ENCODE data around the gene SGCD. TPM values are rescaled to one million over a fixed set of nuclear protein-coding genes. Genes with fewer than 3 reads are reported as not detected.

The SGCD gene
- total and polyA plus RNA-seq, 2 experiments from 2014 or later = 0.77 to 1.3 TPM

- TF ChIP-seq CTCF (IDR thresholded peaks at IDR 0.05; ENCODE audit: low read depth, low read length) = no peak
- Histone ChIP-seq H3K27ac (no peak overlapping the region), H3K4me3 (no peak overlapping the region), H3K9me3 (ENCODE audit: low read depth) (no peaks in the 10 kb centered on the region), H3K36me3 (no peaks in the 10 kb centered on the region), H3K4me1 (ENCODE audit: low read depth) (peaks cover 21% of the 10 kb centered on the region), H3K27me3 (no peaks in the 10 kb centered on the region)
- DNase-seq (ENCODE audit: low read depth in 1 of 2, low spot score in 1 of 2) = no peak
Measured at GRCh38 chr5:156684216-156684615, 357.3 kb downstream of the SGCD start.

GRCh38 chr5:156685481-156685880 is 358.5 kb downstream of the SGCD start:
- H3K9me3 ChIP-seq (ENCODE audit: low read depth) = no peaks in the 10 kb centered on the region
- H3K36me3 ChIP-seq = no peaks in the 10 kb centered on the region
- H3K4me3 ChIP-seq = no peak overlapping the region
- DNase-seq (ENCODE audit: low read depth in 1 of 2, low spot score in 1 of 2) = no peak
- H3K4me1 ChIP-seq (ENCODE audit: low read depth) = peaks cover 21% of the 10 kb centered on the region
- no peaks in the 10 kb centered on the region for H3K27me3 ChIP-seq
- TF ChIP-seq CTCF (IDR thresholded peaks at IDR 0.05; ENCODE audit: low read depth, low read length) = no peak
- no peak overlapping the region for H3K27ac ChIP-seq

GRCh38 chr5:156686380-156686779 is 359.4 kb downstream of the SGCD start:
- no peak overlapping the region for H3K4me3 ChIP-seq
- no peaks in the 10 kb centered on the region for H3K9me3 ChIP-seq (ENCODE audit: low read depth)
- no peaks in the 10 kb centered on the region for H3K27me3 ChIP-seq
- peak in 1 of 2 donors; percentile 56 for DNase-seq (ENCODE audit: low read depth in 1 of 2, low spot score in 1 of 2)
- H3K36me3 ChIP-seq = no peaks in the 10 kb centered on the region
- H3K4me1 ChIP-seq (ENCODE audit: low read depth) = peaks cover 21% of the 10 kb centered on the region
- TF ChIP-seq CTCF (IDR thresholded peaks at IDR 0.05; ENCODE audit: low read depth, low read length) = no peak
- H3K27ac ChIP-seq = peak overlapping the region; percentile 80

- DNase-seq (ENCODE audit: low read depth in 1 of 2, low spot score in 1 of 2) = peak in 1 of 2 donors; percentile 76
- Histone ChIP-seq H3K27ac (peak overlapping the region; percentile 80), H3K4me1 (ENCODE audit: low read depth) (peaks cover 21% of the 10 kb centered on the region), H3K27me3 (no peaks in the 10 kb centered on the region), H3K4me3 (no peak overlapping the region), H3K9me3 (ENCODE audit: low read depth) (no peaks in the 10 kb centered on the region), H3K36me3 (no peaks in the 10 kb centered on the region)
- no peak for TF ChIP-seq CTCF (IDR thresholded peaks at IDR 0.05; ENCODE audit: low read depth, low read length)
Measured at GRCh38 chr5:156686796-156687195, 359.8 kb downstream of the SGCD start.

GRCh38 chr5:156687514-156687913 is 360.6 kb downstream of the SGCD start:
- no peaks in the 10 kb centered on the region for H3K36me3 ChIP-seq
- H3K9me3 ChIP-seq (ENCODE audit: low read depth) = no peaks in the 10 kb centered on the region
- peaks cover 21% of the 10 kb centered on the region for H3K4me1 ChIP-seq (ENCODE audit: low read depth)
- H3K27ac ChIP-seq = peak overlapping the region; percentile 80
- no peak overlapping the region for H3K4me3 ChIP-seq
- TF ChIP-seq CTCF (IDR thresholded peaks at IDR 0.05; ENCODE audit: low read depth, low read length) = no peak
- peak in 1 of 2 donors; percentile 5 for DNase-seq (ENCODE audit: low read depth in 1 of 2, low spot score in 1 of 2)
- no peaks in the 10 kb centered on the region for H3K27me3 ChIP-seq

GRCh38 chr5:156691572-156691971 is 364.6 kb downstream of the SGCD start:
- Histone ChIP-seq H3K4me3 (no peak overlapping the region), H3K4me1 (ENCODE audit: low read depth) (peaks cover 14% of the 10 kb centered on the region), H3K36me3 (no peaks in the 10 kb centered on the region), H3K27ac (no peak overlapping the region), H3K9me3 (ENCODE audit: low read depth) (no peaks in the 10 kb centered on the region), H3K27me3 (no peaks in the 10 kb centered on the region)
- DNase-seq (ENCODE audit: low read depth in 1 of 2, low spot score in 1 of 2) = no peak
- no peak for TF ChIP-seq CTCF (IDR thresholded peaks at IDR 0.05; ENCODE audit: low read depth, low read length)
